Hematopoietic multipotent progenitor cell treated with erythropoietin and hydrocortisone succinate and interleukin-3 and kit ligand, for 6 days (in vitro differentiated cells): Measurements from ENCODE around the gene CDR2.
"Not testable (repeated sequence)": the region's sequence is repeated elsewhere in the genome, so short reads cannot be mapped to it uniquely, and the experiment has no call there.

Source experiments
- DNase-seq: peaks from one replicate; pipeline ENCODE4 v3.0.0-alpha.2; 2015

Gene CDR2

DNA sequence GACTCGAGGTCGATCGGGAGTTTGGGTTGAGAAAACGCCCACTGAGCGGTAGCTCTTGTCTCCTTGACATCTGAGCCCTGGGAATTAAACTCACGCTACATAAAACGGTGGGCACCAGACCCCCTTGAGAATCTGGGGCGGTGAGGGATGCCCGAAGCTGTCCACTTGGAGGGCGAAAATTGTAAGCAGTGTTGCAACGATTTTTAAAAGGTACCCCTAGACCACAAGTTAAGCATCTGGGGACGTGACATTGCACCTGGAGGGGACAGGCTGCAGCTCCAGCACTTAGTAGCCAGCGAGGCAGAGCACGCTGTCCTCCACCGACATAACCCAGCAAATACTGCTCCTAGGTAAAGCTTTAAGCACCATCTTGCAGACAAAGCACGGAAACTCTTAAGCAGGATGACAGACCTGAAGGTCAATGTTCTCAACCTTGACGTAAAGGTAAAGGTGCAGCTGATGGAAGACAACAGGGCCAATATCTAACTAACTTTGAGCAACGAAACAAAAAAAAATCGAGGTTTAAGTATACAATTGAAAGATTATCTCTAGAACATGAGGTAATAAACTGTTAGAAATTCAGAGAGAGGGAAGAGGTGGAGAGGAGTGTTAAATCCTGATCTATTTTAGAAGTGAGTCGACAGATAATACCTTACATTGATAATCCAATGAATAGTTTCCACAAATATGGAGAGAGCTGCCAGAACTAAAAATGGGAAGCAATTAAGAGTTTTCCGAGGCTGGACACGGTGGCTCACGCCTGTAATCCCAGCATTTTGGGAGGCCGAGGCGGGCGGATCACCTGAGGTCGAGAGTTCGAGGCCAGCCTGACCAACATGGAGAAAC lies 921 bp upstream of the CDR2 start:
- peak; percentile 17 for DNase-seq

DNA sequence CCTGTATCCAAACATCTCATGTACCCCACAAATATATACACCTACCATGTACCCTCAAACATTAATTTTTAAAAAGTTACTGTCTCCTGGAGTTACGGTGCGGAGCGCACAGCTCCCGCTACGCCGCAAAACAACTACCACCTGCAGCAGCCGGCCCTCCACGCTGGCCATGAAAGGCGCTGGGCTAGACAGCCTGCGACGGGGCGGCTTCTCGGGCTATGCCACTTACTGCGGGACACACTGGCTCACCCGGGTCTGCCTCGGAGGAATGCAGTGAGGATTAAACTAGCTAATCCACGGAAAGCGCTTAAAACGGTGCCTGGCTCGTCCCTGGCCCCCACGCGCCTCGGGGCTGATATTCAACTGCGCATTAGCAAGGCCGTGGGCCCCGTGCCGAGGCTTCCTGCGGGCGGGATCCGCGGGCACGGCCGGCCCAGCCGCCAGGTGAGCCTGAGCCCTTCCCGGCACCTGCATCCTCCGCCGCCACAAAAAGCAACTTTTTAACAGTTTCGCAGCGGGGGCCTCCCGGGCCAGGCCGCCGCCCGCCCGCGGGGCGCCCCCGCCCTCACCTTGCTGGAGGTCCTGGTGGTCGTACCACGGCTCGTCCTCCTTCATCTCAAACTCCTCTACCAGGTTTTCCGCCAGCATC lies 633 bp downstream of the CDR2 start:
- peak; percentile 58 for DNase-seq

DNA sequence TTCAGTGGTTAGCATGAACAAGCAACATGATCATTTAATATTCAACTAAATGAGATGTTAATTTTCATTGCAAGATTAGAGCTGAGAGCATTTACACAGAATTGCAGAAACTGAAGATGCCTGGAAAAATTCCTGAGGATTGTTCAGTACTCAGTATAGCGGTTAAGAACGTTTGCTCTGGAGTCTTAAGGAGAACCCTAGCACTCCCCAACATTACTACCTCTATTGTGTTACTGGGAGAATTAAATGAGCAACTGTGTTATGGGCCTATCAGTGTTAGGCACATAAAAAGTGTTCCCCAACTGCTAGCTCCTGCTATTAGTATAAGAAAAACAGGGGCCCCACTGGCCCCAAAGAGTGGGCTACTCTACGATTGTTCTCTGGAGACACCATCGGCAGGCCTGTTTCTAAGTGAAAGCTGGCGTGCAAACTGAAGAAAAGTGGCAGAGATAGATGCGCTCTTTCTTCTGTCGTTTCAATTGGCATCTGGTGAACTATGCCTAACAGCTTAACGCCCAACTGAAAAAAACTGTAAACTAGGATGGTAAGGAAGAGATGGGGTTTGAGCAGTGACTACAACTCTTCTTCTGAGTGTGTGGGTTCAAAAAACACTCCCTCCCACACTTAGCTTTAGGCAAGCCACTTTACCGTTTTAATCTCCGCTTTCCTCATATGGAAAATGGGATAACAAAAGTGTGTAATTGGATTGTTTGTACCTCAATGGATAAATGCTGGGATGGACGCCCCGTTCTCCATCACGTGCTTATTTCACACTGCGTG lies 1.3 kb downstream of the CDR2 start:
- DNase-seq: peak; percentile 22

DNA sequence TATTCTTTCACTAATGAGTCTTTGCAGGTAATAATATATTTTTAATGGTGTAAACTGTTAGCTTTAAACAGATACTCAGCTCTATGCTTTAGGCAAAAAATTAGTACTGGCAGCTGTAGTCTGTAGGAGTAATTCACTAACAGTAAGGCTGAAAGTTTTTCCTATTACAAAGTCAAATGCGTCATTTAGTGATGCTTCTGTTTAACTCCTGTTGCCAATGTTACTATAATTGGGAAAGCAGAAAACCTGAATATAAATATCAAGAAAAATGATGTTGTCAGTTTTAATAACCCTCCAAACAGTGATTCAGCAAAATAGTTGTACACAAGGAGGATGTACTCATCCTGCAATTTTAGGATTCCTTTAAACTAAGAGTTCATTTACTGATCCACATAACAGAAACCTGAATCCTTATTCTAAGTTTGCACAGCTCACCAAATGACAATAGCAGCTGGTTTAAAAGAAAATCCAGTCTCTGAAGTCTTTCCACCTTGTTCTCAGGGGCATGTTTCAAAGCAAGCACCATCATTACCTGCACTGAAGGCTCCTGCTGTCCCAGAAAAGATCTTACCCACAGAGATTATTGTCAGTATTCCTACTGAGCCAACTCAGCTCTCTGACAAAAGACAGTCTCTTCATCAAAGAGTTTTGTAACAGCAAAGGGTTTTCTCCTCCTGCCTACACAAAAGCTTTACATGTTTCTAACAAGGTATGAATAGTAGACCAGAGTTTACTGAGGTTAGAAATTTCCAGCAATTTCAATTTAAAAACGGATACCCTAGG lies 4.2 kb downstream of the CDR2 start:
- no peak for DNase-seq

DNA sequence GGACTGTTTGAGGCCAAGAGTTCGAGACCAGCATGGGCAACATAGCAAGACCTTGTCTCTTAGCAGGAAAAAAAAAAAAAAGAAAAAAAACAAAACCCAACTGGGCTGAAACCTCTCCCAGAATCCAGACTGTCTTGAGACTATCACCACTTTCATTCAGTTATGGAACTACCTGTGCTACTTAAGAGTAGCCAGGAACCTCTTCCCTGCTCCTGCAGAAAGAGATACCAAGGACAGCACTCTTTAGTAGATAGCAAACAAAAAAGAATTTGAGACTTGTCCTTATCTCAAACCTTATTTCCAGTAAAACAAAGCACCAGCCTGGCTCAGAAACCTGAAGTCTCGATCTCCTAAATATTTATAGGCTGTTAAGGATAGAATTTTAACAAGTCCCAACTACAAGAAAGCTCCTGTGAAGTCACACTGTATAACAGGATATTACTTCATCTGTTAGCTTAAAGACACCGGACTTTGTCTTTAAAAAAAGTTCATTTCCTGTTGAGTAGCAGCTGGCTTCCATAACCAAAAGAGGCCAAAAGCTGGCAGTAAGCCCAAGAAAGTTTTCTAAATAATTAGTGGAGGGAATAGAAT lies 5.1 kb downstream of the CDR2 start:
- DNase-seq: peak; percentile 76

DNA sequence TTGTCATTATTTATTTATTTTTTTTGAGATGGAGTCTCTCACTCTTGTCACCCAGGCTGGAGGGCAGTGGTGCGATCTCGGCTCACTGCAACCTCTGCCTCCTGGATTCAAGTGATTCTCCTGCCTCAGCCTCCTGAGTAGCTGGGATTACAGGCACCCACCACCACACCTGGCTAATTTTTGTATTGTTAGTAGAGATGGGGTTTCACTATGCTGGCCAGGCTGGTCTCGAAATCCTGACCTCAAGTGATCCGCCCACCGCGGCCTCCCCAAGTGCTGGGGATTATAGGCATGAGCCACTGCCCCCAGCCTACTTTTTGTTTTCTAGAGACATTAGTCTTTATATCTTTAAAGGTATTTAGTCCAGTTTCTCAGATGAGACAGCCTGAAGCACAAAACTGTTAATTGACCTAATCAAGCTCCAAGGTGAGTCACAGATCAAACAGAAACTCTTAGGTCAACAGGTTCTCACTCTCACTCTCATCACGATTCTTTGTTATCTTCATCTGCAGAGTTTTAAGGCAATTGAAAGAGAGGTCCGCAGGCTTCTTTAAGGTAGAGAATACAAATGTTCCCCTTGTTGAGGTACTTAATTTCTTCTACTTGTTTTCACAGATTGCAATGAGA lies 6.1 kb downstream of the CDR2 start:
- DNase-seq: not testable (repeated sequence)

DNA sequence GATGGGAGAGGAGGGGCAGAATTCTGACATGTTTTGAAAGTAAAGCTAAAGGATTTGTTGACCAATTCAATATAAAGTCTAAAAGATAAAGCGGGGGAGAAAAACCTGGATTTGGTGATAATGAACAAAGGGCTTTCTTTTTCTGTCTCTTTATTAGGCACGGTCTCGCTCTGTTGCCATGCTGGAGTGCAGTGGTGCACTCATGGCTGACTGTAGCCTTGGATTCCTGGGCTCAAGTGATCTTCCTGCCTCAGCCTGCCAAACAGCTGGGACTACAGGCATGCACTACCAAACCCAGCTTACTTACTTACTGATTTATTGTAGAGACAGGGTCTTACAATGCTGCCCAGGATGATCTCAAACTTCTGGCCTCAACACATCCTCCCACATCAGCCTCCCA lies 7.5 kb downstream of the CDR2 start:
- no peak for DNase-seq

DNA sequence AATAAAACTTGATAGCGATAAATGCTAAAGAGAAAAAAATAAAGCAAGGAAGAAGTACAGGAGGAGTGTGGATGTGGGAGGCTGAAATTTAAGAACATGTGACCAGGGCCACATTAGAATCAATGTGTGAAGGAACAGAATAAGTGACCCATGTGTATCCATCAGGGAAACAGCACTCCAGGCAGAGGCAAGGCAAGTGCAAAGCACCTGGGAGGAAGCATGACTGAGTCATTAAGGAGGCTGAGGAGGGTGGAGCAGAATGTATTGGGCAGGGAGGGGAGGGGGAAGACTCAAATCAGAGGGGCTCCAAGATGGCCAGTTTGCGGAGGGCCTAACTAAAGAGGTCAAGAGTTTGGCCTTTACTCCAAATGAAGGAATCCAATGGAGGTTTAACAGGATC lies 8.0 kb downstream of the CDR2 start:
- DNase-seq: no peak

DNA sequence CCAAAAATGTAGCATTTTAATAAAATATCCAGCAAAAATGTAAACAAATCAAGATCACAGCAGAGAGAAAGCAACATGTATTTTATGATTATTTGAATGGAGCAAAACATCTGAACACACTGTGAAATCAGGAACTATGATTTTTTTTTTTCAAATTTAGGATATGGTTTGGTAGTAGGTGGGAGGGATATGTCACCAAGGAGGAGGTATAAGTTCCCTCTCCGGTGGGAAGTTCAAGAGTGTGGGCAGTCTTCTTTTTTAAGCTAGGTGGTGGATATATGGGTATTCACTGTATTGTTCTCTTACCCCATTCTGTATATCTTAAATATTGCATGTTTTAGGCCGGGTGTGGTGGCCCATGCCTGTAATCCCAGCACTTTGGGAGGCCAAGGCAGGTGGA lies 10.2 kb downstream of the CDR2 start:
- no peak for DNase-seq

DNA sequence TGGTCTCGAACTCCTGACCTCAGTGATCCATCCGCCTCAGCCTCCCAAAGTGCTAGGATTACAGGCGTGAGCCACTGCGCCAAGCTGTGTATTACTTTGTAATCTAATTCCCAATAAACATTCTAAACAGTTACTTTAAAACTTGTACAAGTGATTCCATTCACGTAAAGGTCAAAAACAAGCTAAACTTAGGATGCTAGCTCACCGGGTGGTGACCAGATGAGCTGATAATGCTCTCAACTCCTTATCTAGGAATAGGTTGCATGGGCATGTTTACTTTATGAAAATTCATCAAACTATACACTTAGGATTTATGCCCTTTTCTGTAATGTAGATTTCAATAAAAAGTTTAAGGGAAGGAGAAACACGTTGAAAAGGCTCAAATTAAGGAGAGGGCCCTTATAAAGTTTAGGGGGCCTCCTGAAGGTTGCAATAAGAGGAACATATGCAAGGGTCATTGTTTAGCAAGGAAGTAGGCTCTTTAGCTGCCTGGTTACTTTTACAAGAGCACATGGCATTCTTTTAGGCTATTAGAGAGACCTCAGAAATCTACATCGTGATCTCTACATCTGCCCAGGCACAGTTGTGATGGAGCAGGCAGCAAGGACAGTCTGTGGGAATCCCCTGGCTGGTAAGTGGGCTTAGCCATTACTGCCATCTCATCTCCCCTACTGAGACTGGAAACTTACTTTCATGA lies 13.3 kb downstream of the CDR2 start:
- DNase-seq: no peak

DNA sequence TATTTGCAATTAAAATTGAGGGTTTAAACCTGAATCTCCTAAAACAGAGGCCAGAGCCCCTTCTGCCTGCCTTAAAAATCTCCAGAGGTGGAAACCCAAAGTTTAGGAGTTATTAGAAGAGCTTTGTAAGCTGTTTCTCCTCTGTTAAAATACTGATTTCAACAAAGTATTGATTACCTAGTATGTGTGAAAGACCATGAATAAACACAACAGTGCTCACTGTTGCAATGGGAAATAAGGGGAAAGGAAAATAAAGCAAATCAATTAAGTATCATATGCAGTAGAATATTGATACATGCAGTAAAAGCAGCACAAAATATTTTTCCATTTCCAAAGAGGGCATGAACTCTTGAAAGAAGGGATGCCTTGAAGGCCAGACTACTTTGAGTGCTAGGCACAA lies 14.7 kb downstream of the CDR2 start:
- DNase-seq: no peak

DNA sequence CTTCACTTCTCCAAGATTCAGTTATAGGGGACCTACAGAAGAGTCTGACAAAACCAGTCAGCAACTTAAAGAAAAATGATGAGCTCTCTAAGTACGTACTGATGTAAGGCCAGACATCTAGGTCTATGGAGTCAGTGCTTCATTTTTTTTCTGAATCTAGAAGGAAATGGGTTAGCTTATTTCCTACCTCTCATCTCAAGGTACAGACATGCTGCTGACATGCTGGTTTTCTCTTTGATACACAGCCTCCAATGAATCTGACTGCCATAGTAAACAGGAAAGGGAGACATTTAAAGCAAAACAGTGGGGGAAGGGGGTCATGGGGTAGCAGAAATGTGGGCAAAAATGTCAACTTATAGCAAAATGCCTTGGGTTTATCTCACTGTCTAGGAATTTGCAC lies 16.4 kb downstream of the CDR2 start:
- DNase-seq: no peak

DNA sequence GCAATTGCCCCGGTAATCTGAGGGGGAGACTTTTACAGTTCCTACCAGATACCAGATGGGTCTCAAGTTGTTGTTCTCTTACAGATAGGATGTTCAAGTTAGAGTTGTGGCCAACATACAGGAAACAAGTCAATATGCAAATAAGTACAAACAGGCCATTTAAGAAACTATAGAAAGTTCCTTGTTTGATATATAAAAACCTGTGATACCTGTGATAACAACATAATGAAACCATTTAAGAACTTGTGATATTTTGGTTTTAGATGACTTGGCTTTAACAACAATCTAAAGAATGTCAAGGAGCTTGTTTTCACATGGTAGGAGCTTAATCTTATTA lies 16.8 kb downstream of the CDR2 start:
- DNase-seq: no peak

DNA sequence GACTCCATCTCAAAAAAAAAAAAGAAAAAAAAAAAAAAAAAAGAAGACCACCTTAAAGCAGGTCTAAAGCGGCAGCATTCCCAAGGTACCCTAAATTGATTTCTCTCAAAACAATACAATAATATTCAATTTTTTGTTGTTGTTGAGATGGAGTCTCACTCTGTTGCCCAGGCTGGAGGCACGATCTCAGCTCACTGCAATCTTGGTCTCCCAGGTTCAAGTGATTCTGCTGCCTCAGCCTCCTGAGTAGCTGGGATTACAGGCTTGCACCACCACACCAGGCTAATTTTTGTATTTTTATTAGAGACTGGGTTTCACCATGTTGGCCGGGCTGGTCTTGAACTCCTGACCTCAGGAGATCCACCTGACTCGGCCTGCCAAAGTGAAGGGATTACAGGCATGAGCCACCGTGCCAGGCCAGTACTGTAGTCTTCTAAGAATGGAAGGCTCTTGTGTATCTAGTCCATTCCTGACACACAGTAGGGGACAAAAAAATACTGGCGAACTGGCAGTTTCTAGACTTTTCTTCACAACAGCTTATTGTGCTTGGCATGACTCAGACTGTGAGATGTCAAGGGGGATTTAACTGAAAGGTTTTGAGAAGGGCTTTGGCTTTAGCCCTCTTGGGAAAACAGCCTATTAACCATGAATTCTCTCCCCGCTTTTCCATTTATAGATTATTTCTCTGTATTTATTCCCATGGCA lies 17.3 kb downstream of the CDR2 start:
- DNase-seq: no peak

DNA sequence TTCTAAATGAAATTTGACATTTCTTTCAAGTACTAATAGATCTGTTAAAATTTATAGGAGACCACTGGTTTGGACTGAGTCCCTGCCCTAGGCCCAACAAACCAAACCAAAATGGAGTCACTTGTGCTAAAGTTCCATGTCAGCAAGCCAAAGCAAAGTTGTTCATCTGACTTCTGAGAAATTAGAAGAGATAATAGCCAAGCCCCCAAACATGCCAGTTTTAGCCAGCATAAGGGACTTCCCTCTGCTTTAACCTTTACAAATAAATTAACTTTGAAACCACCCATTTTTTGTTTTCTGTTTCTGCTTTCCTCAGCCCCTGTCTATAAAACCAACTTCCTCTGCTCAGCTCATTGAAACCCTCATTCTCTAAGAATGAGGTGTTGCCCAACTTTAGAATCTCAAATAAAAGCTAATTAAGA lies 18.9 kb downstream of the CDR2 start:
- no peak for DNase-seq

DNA sequence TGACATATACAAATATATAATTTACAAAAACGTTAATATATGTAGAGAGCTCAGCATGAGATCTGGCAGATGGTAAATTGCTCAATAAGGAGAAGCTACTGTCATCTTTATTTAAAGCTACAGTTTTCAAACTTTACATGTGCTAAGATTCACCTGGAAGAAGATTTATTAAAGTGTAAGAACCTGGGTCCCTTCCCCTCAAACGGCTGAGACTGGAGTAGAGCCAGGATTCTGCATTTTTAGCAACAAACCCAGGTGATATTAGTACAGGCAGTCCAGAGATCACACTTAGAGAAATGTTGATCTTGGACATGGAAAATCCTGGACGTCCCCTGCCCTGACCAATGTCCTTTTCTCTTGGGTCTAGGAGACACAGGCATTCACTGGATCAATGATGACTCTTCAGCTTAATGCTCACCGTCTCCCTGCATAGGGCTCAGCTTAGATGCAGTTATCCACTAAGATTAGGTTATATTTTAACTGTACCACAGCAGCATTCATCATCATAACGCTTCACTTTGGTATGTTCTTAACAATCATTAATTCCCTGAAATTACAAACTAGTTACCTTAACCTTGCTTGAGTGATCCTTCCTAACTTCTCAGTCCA lies 20.4 kb downstream of the CDR2 start:
- DNase-seq: no peak

DNA sequence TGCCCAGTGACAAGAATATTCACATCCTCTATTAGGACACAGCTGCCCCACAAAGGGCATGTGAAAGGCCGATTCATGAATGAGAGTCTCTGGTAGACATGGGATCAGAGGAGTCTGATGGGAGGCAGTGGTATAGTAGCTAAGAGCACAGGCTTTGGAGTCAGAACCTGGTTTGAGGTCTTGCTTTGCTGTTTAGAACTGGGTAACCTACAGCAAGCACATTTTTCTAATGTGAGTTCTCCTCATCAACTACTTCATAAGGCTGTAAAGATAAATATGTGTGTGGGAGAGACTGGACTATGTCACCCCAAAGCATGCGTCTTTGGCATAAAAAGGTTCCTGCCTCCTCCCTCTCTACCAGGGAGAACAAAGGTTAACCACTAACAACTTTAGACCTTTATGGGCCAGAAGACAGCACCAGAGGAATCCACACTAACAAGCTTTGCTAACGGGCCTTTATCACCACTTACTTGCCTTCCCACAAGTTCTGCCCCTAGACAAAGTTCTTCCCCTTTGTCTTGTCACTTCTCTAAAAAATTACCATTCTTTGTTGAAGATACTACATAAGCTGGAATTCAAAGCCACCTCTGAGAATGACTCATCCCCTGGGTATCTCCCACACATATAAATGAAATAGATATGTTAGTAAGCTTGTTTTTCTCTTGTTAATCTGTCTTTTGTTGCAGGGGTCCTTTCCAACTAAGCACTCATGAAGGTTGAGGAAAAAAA lies 21.1 kb downstream of the CDR2 start:
- DNase-seq: peak; percentile 77

DNA sequence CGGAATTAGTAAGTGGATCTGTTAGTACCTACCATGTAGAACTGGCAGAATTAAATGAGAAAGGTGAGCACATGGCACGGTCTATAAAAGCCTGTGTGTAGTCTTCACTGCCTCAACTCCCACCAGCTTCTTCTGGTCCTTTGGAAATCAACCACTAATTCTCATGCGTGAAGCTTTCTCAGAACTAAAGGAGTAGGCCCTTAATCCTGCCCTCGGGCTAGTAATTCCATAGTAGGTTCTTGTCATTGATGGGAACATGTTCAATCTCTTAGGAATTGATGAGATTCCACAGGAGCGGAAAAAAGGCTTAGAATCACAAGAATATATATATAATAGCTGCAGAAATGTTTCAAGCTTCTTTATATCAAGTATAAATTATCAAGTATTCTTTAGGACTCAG lies 21.7 kb downstream of the CDR2 start:
- DNase-seq: no peak

DNA sequence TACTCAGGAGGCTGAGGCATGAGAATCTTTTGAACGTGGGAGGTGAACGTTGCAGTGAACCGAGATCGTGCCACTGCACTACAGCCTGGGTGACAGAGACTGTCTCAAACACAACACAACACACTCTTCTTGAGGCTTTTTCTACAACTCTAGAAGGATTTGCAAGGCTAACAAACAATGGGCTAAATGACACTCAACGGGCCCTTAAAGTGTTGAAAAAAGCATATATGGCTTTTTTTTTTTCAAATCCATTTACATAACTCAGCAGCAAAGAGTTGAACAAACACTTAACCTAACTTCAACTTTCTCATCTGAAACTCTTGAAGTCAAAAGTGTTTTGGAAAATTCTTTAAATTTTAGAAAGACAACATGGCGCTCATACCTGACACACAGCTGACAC lies 22.3 kb downstream of the CDR2 start:
- DNase-seq: no peak

DNA sequence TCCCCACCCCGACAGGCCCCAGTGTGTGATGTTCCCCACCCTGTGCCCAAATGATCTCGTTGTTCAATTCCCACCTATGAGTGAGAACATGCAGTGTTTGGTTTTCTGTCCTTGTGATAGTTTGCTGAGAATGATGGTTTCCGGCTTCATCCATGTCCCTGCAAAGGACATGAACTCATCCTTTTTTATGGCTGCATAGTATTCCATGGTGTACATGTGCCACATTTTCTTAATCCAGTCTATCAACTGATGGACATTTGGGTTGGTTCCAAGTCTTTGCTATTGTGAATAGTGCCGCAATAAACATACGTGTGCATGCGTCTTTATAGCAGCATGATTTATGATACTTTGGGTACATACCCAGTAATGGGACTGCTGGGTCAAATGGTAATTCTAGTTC lies 23.4 kb downstream of the CDR2 start:
- not testable (repeated sequence) for DNase-seq
